GDM1 (cell line): ENCODE measurements around the gene NR3C2.
"Not testable (repeated sequence)": the region's sequence is repeated elsewhere in the genome, so short reads cannot be mapped to it uniquely, and the experiment has no call there.

ENCODE experiments used
- DNase-seq: peaks from one replicate; lab custom pipeline; 2025; lab: John Stamatoyannopoulos, UW

Gene NR3C2

GRCh38 chr4:148162991-148163390, 279.2 kb downstream of the NR3C2 start:
- DNase-seq: no peak

DNA sequence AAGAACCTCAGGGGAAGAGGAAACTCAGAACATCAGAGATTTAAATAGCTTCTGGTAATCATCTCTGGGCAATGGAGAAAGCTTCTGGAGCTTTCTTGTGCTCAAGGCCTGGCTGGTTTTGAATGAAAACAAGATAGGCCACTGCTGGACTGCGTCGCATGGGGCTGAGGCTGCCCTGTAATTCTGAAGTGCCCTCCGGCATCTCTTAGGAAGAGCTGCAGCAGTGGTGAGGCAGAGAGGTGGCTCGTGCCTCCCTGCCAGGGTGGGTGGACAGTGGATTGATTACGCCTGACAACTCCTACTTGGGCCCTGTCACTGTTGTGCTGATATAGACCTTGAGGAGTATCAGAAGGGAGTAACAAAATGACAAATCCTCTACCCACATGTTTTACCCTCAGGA, 279.7 kb downstream of the NR3C2 start:
- DNase-seq: no peak

GRCh38 chr4:148161601-148162000, 280.6 kb downstream of the NR3C2 start:
- no peak for DNase-seq

DNA sequence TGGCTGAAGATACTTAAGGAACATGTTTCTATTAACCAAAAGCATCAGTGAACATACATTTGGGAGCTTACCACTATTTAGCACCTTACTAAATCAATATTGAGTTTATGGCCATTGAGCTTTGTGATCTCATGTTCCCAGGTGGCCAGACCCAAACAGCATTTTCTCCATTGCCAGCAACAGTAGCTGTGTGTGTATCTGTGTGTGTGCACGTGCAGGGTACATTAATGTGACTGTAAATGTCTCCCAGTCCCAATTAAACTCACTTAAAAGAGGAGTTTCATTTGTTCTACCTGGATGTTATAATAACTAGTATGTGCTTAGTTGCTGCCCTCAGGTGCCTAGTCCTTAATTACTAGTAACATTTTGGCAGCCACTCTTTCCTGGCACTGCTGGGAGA, 282.4 kb downstream of the NR3C2 start:
- no peak for DNase-seq

GRCh38 chr4:148154769-148155168, 287.4 kb downstream of the NR3C2 start:
- no peak for DNase-seq

- DNase-seq: no peak
Observed at GRCh38 chr4:148152868-148153625, 289.2 kb downstream of the NR3C2 start.

DNA sequence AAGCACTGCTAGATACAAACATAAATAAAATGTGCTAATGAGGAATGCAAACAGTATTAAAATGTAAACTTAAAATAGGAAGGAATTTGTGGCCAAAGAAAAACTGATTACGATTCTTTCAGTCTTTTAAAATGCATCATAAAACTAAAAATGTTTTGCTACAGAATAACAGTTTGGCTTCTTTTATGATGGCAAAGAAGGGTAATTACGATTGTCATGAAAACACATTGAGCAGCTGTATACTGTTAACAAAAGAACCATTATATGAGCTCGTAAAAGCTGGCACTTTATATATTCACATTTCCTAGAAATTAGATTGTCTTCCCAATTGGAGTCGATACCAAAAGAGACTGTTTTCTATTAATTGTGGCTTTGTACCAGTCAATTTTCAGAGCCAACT, 290.4 kb downstream of the NR3C2 start:
- DNase-seq: no peak

- no peak for DNase-seq
Observed at GRCh38 chr4:148145475-148145874, 296.7 kb downstream of the NR3C2 start.

DNA sequence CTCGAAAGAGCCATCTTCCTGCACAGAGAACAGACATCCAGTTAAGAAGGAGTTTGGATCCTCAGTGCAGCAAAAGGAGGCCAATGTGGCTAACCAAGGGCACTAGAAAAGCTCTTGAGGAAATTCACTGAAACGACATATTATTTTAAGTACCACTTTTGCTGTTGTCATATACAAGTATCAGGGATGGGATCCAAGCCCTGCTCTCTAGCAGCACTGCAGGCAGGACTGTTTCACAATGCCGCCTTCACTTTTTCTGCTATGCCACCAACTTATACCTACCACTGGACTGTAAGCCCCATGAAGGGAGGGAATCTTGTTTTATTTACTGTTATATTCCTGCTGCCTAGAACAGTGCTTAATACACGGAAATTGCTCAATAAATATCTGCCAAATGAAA, 299.0 kb downstream of the NR3C2 start:
- DNase-seq: no peak

DNA sequence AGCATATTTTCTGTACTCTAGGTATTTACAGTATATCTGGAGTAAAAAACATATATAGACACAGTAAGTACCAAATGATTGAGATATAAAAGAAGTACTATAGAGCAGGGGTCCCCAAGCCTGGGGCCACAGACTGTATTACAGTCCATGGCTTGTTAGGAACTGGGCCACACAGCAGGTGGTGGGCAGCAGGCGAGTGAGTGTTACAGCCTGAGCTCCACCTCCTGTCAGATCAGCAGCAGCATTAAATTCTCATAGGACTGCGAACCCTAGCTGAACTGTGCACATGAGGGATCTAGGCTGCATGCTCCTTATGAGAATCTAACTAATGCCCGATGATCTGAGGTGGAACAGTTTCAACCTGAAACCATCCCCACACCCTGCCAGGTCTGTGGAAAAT, 300.7 kb downstream of the NR3C2 start:
- DNase-seq: no peak

DNA sequence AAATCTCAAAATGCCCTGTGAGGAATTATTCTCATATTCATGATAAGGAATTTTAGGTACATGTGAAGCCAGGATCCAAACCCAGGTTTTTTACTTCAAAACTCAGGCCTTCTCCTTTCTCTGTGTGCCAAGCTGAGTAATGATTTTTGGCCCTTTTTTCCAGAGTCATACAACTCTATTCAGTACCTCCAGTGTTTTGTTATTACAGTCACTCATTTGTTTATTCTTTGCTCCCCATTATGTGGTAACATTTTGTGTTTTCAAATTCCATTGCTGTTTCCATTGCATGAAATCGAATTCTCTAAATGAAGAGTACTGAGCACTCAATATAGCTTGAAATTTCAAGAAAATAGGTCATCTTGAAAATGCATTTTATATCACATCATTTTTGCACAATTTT, 315.4 kb downstream of the NR3C2 start:
- no peak for DNase-seq

GRCh38 chr4:148124512-148124911, 317.7 kb downstream of the NR3C2 start:
- no peak for DNase-seq

GRCh38 chr4:148123161-148123560, 319.1 kb downstream of the NR3C2 start:
- not testable (repeated sequence) for DNase-seq

DNA sequence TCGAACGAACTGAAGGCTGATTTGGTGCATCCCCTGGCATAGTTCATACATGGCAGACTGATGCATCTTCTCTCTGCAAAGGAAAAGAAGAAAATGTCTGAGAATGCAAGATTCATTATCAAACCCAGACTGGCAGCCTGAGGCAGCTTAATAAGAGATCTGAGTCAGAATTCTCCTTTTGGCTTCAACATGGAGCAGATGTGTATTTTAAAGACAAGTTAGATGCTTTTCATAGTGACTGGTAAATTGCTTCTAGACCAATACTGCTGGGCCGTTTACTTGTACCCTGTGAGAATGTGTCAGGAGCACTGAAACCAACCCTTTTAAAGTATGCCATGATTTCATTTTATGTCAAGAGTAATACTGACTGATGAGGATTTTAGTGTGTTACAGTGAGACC, 322.0 kb downstream of the NR3C2 start:
- no peak for DNase-seq

- no peak for DNase-seq
Observed at GRCh38 chr4:148118633-148119032, 323.6 kb downstream of the NR3C2 start.

DNA sequence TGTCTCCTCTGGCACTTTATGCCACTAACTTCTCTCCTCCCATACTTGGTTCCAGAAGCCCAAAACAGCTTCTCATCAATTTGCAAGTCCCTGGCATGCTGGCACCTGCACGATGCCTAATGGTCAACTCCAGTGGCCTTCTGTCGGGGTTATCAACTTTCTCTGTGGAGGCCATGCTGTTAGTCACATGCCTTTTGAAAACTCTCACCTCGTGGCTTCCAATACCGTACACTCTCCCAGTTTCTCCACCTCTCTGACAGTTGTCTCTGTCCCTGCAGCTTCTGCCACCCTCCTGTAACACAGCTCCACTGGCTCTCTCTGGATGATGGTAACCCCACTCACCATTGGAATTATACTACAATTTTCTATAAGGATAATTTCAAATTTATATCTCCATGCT, 324.0 kb downstream of the NR3C2 start:
- no peak for DNase-seq

DNA sequence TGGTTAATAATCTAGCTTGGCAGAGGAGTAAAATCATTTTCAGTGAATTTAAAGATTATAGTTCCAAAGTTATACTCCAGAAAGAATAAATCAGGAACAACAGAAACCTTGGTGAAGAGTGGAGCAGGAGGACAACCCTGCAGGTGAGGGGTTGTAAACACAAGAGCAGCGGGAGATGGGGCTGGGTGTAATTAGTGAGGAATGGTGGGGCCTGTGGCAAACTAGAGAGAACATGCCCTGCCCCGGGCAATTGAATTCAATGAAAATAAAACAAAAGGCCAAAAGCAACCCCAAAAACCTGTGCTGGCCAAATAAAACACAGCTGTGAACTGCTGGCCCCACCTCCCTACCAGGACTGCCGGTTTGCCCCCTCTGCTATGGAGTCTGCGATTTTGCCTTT, 325.2 kb downstream of the NR3C2 start:
- DNase-seq: no peak

GRCh38 chr4:148116264-148116663, 325.9 kb downstream of the NR3C2 start:
- no peak for DNase-seq

DNA sequence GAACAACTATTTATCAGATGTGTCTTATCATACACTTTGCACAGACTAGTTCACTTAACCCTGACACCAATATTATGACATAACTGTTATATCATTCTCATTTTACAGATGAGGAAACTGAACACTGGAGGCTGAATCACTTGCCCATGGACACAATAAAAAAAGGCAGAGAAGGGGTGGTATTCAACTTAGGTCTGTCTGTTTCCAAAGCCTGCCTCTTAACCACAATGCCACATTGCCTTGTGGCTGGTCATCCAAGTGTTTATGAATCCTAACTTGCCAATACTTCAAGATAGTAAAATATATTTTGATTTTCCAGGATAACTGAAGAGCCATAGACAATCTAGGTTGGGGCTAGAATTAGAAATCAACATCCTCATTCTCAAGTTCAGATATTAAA, 327.8 kb downstream of the NR3C2 start:
- DNase-seq: no peak

GRCh38 chr4:148112231-148112982, 329.8 kb downstream of the NR3C2 start:
- no peak for DNase-seq

DNA sequence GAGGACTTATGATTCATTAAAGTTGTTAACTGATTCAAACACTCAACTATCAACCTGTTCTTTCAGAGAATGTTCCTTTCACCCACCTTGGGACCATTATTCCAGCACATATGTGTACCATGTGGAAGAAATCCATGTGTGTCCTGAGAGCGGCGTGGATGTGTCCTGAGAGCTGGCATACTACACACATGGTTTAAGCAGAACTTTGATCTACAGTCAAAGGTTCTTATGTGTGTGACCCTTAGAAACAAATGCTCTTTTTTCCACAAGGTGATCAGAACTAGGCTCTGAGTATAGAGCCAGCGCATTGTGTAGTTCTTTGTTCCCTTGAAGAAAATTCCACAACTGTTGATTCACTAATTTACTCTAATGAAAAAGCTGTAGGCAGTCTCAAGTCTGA, 332.0 kb downstream of the NR3C2 start:
- DNase-seq: no peak

GRCh38 chr4:148109216-148109615, 333.0 kb downstream of the NR3C2 start:
- DNase-seq: no peak

- DNase-seq: no peak
Observed at GRCh38 chr4:148108766-148109165, 333.4 kb downstream of the NR3C2 start.
